Stimulated activated CD4-positive, alpha-beta T cell treated with anti-CD3 and anti-CD28 coated beads, Interleukin-1b, Interleukin-23, amount 100 ng/mL, for 4 hours (primary cell): ENCODE data around the gene ACSM5.
"Not testable (repeated sequence)": the region's sequence is repeated elsewhere in the genome, so short reads cannot be mapped to it uniquely, and the experiment has no call there.

ENCODE experiments used
- DNase-seq, 2 donors: peaks; one replicate each; pipeline ENCODE4 v3.0.0-alpha.2; 2020; ENCODE audit warnings: low read depth in 2 of 2

Gene ACSM5

GRCh38 chr16:20398603-20399002, 10.7 kb upstream of the ACSM5 start:
- DNase-seq = no peak

GRCh38 chr16:20399185-20399584, 10.1 kb upstream of the ACSM5 start:
- DNase-seq = no peak

GRCh38 chr16:20401066-20401465, 8.3 kb upstream of the ACSM5 start:
- no peak for DNase-seq

GRCh38 chr16:20401475-20402016, 7.8 kb upstream of the ACSM5 start:
- no peak for DNase-seq

- no peak for DNase-seq
Observed at GRCh38 chr16:20402651-20403050, 6.7 kb upstream of the ACSM5 start.

GRCh38 chr16:20404637-20405036, 4.7 kb upstream of the ACSM5 start, which contains the start of gene PDILT:
Gene PDILT (minus strand): TSS chr16:20404737. CDS start chr16:20399300, 5,437 bp downstream.
- no peak for DNase-seq

GRCh38 chr16:20410121-20410723, 888 bp downstream of the ACSM5 start:
- DNase-seq = no peak

- DNase-seq = no peak
Observed at GRCh38 chr16:20411055-20411454, 1.7 kb downstream of the ACSM5 start.

GRCh38 chr16:20415541-20415940, 6.2 kb downstream of the ACSM5 start:
- no peak for DNase-seq

GRCh38 chr16:20419093-20419492, 9.8 kb downstream of the ACSM5 start:
- DNase-seq = not testable (repeated sequence)

GRCh38 chr16:20421748-20422147, 12.4 kb downstream of the ACSM5 start:
- DNase-seq = not testable (repeated sequence)

- DNase-seq = not testable (repeated sequence)
Observed at GRCh38 chr16:20423772-20424128, 14.4 kb downstream of the ACSM5 start.

GRCh38 chr16:20424129-20424866, 15.0 kb downstream of the ACSM5 start:
- no peak for DNase-seq

- DNase-seq = not testable (repeated sequence)
Observed at GRCh38 chr16:20427401-20427797, 18.1 kb downstream of the ACSM5 start.

- not testable (repeated sequence) for DNase-seq
Observed at GRCh38 chr16:20429499-20429898, 20.2 kb downstream of the ACSM5 start.

- not testable (repeated sequence) for DNase-seq
Observed at GRCh38 chr16:20430480-20430879, 21.1 kb downstream of the ACSM5 start.

GRCh38 chr16:20430948-20431347, 21.6 kb downstream of the ACSM5 start:
- no peak for DNase-seq

- not testable (repeated sequence) for DNase-seq
Observed at GRCh38 chr16:20438950-20439349, 29.6 kb downstream of the ACSM5 start.

- DNase-seq = not testable (repeated sequence)
Observed at GRCh38 chr16:20439820-20440231, 30.5 kb downstream of the ACSM5 start.

- not testable (repeated sequence) for DNase-seq
Observed at GRCh38 chr16:20440731-20441130, 31.4 kb downstream of the ACSM5 start.

- no peak for DNase-seq
Observed at GRCh38 chr16:20441191-20441590, 31.9 kb downstream of the ACSM5 start.

- not testable (repeated sequence) for DNase-seq
Observed at GRCh38 chr16:20441859-20442258, 32.5 kb downstream of the ACSM5 start.
